CD8-positive, alpha-beta memory T cell (primary cell): Measurements from ENCODE around the gene IL1RL1. TPM values are rescaled to one million over a fixed set of nuclear protein-coding genes. Genes with fewer than 3 reads are reported as not detected.
A peak's percentile ranks its signal among the peaks of the same experiment; 100 is the strongest.

Experiments used
- CTCF ChIA-PET: fragments of 350-600 bp; sonication (Branson Sonifier 250); formaldehyde crosslinking; loops from one replicate; lab custom pipeline; 2021; ENCODE audit warnings: antibody characterized with exemption; lab: Charles Lee
- POLR2A ChIA-PET: fragments of 350-600 bp; sonication (Branson Sonifier 250); formaldehyde crosslinking; loops from one replicate; lab custom pipeline; 2021; ENCODE audit warnings: antibody characterized with exemption; lab: Charles Lee
- DNase-seq, 5 donors: peaks; one replicate each; pipeline versions ENCODE4 v3.0.0 to v3.0.0-alpha.2; 2020 to 2022; ENCODE audit warnings: mixed read lengths in 1 of 5
- H3K27ac ChIP-seq: one replicate; pipeline ENCODE4 v1.7.0; 2013; ENCODE audit warnings: low read depth, mild to moderate bottlenecking, low read length, moderate library complexity
- H3K27me3 ChIP-seq: 2 replicates; pipeline ENCODE4 v1.7.0; 2013; ENCODE audit warnings: low read length, mild to moderate bottlenecking; ENCODE audit not compliant: insufficient read depth, poor library complexity, severe bottlenecking
- H3K36me3 ChIP-seq: 2 replicates; pipeline ENCODE4 v1.7.0; 2013; ENCODE audit warnings: mild to moderate bottlenecking, low read length, moderate library complexity; ENCODE audit not compliant: insufficient read depth
- H3K4me1 ChIP-seq: 2 replicates; pipeline ENCODE4 v1.7.0; 2013; ENCODE audit warnings: mild to moderate bottlenecking, low read length, moderate library complexity; ENCODE audit not compliant: insufficient read depth
- H3K4me3 ChIP-seq: 2 replicates; pipeline ENCODE4 v1.7.0; 2013; ENCODE audit warnings: mild to moderate bottlenecking, low read length
- H3K9me3 ChIP-seq: 2 replicates; pipeline ENCODE4 v1.7.0; 2013; ENCODE audit warnings: mild to moderate bottlenecking, low read length
- H3K27ac Mint-ChIP-seq, 8 donors: one replicate each; pipeline ENCODE4 v1.8.0; 2020 to 2021; ENCODE audit warnings: mixed read lengths in 8 of 8, mild to moderate bottlenecking in 6 of 8, inconsistent platforms in 3 of 8, moderate library complexity in 3 of 8
- H3K27me3 Mint-ChIP-seq, 2 donors: one replicate each; pipeline ENCODE4 v1.8.0; 2020 to 2021; ENCODE audit warnings: mixed read lengths in 2 of 2, mild to moderate bottlenecking in 1 of 2, moderate library complexity in 1 of 2
- H3K36me3 Mint-ChIP-seq, 3 donors: one replicate each; pipeline ENCODE4 v1.8.0; 2020 to 2021; ENCODE audit warnings: mixed read lengths in 3 of 3, inconsistent platforms in 1 of 3, mild to moderate bottlenecking in 1 of 3
- H3K4me1 Mint-ChIP-seq, 3 donors: one replicate each; pipeline ENCODE4 v1.8.0; 2020 to 2021; ENCODE audit warnings: mixed read lengths in 3 of 3, inconsistent platforms in 1 of 3, mild to moderate bottlenecking in 1 of 3
- H3K4me3 Mint-ChIP-seq, 7 donors: one replicate each; pipeline ENCODE4 v1.8.0; 2020 to 2021; ENCODE audit warnings: mixed read lengths in 7 of 7, mild to moderate bottlenecking in 6 of 7, moderate library complexity in 4 of 7, inconsistent platforms in 2 of 7
- H3K9me3 Mint-ChIP-seq, 5 donors: one replicate each; pipeline ENCODE4 v1.8.0; 2020 to 2022; ENCODE audit warnings: mixed read lengths in 5 of 5, mild to moderate bottlenecking in 3 of 5, moderate library complexity in 2 of 5, inconsistent platforms in 1 of 5
- polyA plus RNA-seq: library from polyadenylated mRNA; unstranded; fragments of 300-500 nt; fragmentation: Illumina TruSeq; gene quantifications from one replicate; pipeline ENCODE4 v1.2.3, GENCODE V29; 2021
- total RNA-seq, 2 experiments: library from RNA; stranded (reverse); gene quantifications; one replicate each; pipeline ENCODE4 v1.2.3, GENCODE V29; 2021

The IL1RL1 gene
- total and polyA plus RNA-seq, 3 experiments from 2014 or later: 0.14 to 0.35 (median 0.22) TPM

DNA sequence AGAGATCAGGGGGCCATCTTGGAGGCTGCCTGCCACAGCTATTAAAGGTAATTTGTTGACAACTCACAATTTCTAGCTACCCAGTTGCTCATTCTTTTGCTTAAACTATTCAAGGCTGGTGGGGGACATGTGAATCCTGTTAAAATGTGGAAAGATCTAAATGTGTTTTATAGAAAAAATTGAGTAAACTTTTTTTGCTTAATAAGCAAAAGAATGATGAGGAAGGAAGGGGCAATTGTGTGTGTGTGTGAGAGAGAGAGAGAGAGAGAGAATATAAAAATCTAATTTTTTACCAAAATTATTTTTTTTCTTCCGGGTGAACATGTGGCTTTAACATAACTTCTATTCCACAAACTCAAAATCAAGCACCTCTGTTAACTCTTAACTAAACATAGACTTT, 5.2 kb upstream of the IL1RL1 start:
- no peaks in the 10 kb centered on the region for H3K36me3 Mint-ChIP-seq
- POLR2A ChIA-PET: no interaction called here
- H3K27ac Mint-ChIP-seq: peak overlapping the region in 1 of 8 donors; percentile 25

DNA sequence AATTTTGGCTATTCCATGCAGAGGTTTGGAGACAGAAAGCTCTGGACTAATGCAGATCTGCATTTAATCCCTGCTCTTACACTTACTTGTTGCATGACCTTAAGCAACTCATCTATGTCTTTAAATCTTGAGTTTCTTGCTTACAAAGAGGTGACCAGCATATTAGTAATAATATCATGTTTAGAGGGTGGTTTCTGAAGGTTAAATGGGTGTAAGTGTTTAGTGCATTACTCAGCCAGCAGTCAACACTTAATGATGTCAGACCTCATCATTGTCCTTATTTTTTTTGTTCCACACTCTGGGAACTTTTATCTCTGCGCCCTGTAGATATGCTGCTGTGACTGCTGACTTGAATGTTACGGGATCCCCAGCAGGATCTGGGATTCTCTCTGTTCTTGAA, 1.7 kb downstream of the IL1RL1 start:
- Histone ChIP-seq H3K4me1 (no peaks in the 10 kb centered on the region), H3K36me3 (no peaks in the 10 kb centered on the region), H3K27me3 (no peaks in the 10 kb centered on the region), H3K27ac (no peak overlapping the region), H3K9me3 (no peaks in the 10 kb centered on the region), H3K4me3 (no peak overlapping the region)
- Mint-ChIP-seq H3K9me3 (no peaks in the 10 kb centered on the region), H3K36me3 (no peaks in the 10 kb centered on the region), H3K27ac (no peak overlapping the region), H3K4me3 (no peak overlapping the region), H3K27me3 (peaks cover 0 to 11% of the 10 kb centered on the region in 2 donors), H3K4me1 (peaks cover 0 to 2% (median 0%) of the 10 kb centered on the region in 3 donors)
- DNase-seq: no peak
- CTCF ChIA-PET: interaction anchor here (1.1 kb wide), 1 partner anchor 44 kb away, joined by 4 read pairs; no protein-coding TSS in a partner anchor
- POLR2A ChIA-PET: no interaction called here

More for the DNA sequence above, 5.2 kb upstream of the IL1RL1 start:
- H3K27ac ChIP-seq: no peak overlapping the region
- H3K4me3 ChIP-seq: no peak overlapping the region
- H3K4me1 ChIP-seq: peaks cover 11% of the 10 kb centered on the region
- no peaks in the 10 kb centered on the region for H3K9me3 ChIP-seq
- Mint-ChIP-seq H3K9me3 (no peaks in the 10 kb centered on the region), H3K4me1 (peaks cover 8 to 17% (median 8%) of the 10 kb centered on the region in 3 donors), H3K4me3 (no peak overlapping the region), H3K27me3 (peaks cover 5 to 15% of the 10 kb centered on the region in 2 donors)
- no peaks in the 10 kb centered on the region for H3K36me3 ChIP-seq
- CTCF ChIA-PET: no interaction called here
- no peaks in the 10 kb centered on the region for H3K27me3 ChIP-seq
- no peak for DNase-seq

- H3K27me3 Mint-ChIP-seq: peaks cover 0 to 9% of the 10 kb centered on the region in 2 donors
- Histone ChIP-seq H3K36me3 (no peaks in the 10 kb centered on the region), H3K27me3 (no peaks in the 10 kb centered on the region), H3K27ac (no peak overlapping the region), H3K4me1 (no peaks in the 10 kb centered on the region), H3K4me3 (no peak overlapping the region), H3K9me3 (no peaks in the 10 kb centered on the region)
- H3K27ac Mint-ChIP-seq: peak overlapping the region in 1 of 8 donors; percentile 56
- peaks cover 0 to 2% (median 0%) of the 10 kb centered on the region in 3 donors for H3K4me1 Mint-ChIP-seq
- ChIA-PET POLR2A (no interaction called here), CTCF (no interaction called here)
- no peaks in the 10 kb centered on the region for H3K36me3 Mint-ChIP-seq
- H3K9me3 Mint-ChIP-seq: no peaks in the 10 kb centered on the region
- H3K4me3 Mint-ChIP-seq: no peak overlapping the region
- no peak for DNase-seq
Observed at GRCh38 chr2:102313471-102313870, 2.1 kb downstream of the IL1RL1 start.

DNA sequence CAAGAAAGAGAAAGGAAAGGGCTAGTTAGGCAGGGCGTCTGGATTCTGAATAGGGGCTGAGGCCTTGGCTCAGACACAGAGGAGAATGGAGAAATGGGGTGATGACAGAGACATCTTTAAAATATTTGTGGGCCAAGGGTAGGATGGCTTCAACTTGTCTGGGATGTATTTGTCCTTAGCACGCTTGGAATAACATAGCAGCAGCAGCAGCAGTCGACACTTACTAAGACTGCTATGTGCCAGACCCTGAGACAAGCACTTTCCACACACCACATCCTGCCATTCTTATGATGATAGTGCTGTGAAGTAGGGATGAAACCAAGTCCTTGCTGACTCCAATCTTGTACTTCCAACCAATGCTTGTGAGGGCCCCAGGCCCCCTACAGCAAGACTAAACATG, 2.6 kb downstream of the IL1RL1 start:
- Mint-ChIP-seq H3K36me3 (no peaks in the 10 kb centered on the region), H3K27me3 (peaks cover 0 to 9% of the 10 kb centered on the region in 2 donors), H3K27ac (peak overlapping the region in 1 of 8 donors; percentile 44), H3K9me3 (no peaks in the 10 kb centered on the region), H3K4me1 (peaks cover 0 to 2% (median 0%) of the 10 kb centered on the region in 3 donors), H3K4me3 (no peak overlapping the region)
- Histone ChIP-seq H3K36me3 (no peaks in the 10 kb centered on the region), H3K4me1 (no peaks in the 10 kb centered on the region), H3K4me3 (no peak overlapping the region), H3K27me3 (no peaks in the 10 kb centered on the region), H3K27ac (no peak overlapping the region), H3K9me3 (no peaks in the 10 kb centered on the region)
- ChIA-PET POLR2A (no interaction called here), CTCF (no interaction called here)
- DNase-seq: no peak

DNA sequence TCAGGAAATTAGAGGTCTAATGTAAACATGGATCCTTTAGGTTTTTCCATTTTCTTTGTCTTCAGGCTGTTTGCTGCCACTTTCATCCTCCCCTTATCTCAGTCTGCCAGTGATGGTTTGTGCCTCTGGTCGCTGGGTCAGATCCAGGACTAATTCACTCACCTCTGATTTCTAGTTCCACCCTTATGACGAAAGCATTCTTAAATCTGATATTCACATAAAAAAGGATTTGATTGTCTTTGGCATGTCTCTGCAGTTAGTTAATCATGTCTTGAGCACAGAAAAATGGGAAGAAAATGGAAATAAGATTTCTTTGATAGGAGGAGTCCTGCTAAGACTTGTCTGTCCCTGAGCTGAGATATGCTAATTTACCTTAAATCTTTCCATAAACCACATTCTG, 4.6 kb downstream of the IL1RL1 start:
- no peak for DNase-seq
- Histone ChIP-seq H3K27ac (no peak overlapping the region), H3K36me3 (no peaks in the 10 kb centered on the region), H3K4me3 (no peak overlapping the region), H3K27me3 (no peaks in the 10 kb centered on the region), H3K9me3 (no peaks in the 10 kb centered on the region), H3K4me1 (no peaks in the 10 kb centered on the region)
- Mint-ChIP-seq H3K4me3 (no peak overlapping the region), H3K9me3 (no peaks in the 10 kb centered on the region), H3K36me3 (no peaks in the 10 kb centered on the region), H3K27me3 (peaks cover 0 to 4% of the 10 kb centered on the region in 2 donors), H3K27ac (peak overlapping the region in 1 of 8 donors; percentile 66), H3K4me1 (peaks cover 0 to 2% (median 0%) of the 10 kb centered on the region in 3 donors)
- ChIA-PET CTCF (no interaction called here), POLR2A (interaction anchor here (0.8 kb wide), 1 partner anchor 127 kb away, joined by 3 read pairs; no protein-coding TSS in a partner anchor)

DNA sequence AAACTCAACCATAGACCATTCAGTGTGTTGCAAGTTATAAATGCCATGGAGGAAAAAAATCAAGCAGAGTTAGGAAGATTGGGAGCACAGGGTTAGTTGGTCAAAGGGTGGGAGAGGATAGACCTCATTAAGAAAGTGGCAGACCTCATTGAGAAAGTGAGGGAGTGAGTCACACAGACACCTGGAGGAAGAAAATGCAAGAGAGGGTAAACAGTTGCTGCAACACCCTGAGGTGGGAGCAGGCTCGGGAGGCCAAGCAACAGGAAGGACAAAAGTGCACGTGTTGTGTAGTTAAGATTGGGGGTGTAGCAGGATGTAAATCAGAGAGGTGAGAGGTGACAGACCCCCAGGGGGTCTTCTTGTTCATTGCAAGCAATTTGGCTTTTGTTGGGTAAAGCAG, 6.4 kb downstream of the IL1RL1 start:
- no peaks in the 10 kb centered on the region for H3K36me3 Mint-ChIP-seq
- no peak overlapping the region for H3K27ac Mint-ChIP-seq
- H3K4me1 Mint-ChIP-seq: no peaks in the 10 kb centered on the region
- no peaks in the 10 kb centered on the region for H3K27me3 Mint-ChIP-seq
- H3K4me3 ChIP-seq: no peak overlapping the region
- no peaks in the 10 kb centered on the region for H3K9me3 ChIP-seq
- no peaks in the 10 kb centered on the region for H3K4me1 ChIP-seq
- no peaks in the 10 kb centered on the region for H3K27me3 ChIP-seq
- ChIA-PET CTCF (no interaction called here), POLR2A (no interaction called here)
- H3K27ac ChIP-seq: no peak overlapping the region
- no peaks in the 10 kb centered on the region for H3K9me3 Mint-ChIP-seq
- no peaks in the 10 kb centered on the region for H3K36me3 ChIP-seq
- DNase-seq: no peak
- no peak overlapping the region for H3K4me3 Mint-ChIP-seq

- CTCF ChIA-PET: no interaction called here
- no peaks in the 10 kb centered on the region for H3K9me3 ChIP-seq
- H3K4me1 Mint-ChIP-seq: no peaks in the 10 kb centered on the region
- no peaks in the 10 kb centered on the region for H3K27me3 Mint-ChIP-seq
- H3K36me3 Mint-ChIP-seq: no peaks in the 10 kb centered on the region
- H3K9me3 Mint-ChIP-seq: no peaks in the 10 kb centered on the region
- POLR2A ChIA-PET: no interaction called here
- H3K4me1 ChIP-seq: no peaks in the 10 kb centered on the region
- no peak overlapping the region for H3K27ac Mint-ChIP-seq
- H3K4me3 ChIP-seq: no peak overlapping the region
- no peaks in the 10 kb centered on the region for H3K27me3 ChIP-seq
- H3K27ac ChIP-seq: no peak overlapping the region
- no peak overlapping the region for H3K4me3 Mint-ChIP-seq
- no peak for DNase-seq
- no peaks in the 10 kb centered on the region for H3K36me3 ChIP-seq
Observed at GRCh38 chr2:102318437-102318836, 7.1 kb downstream of the IL1RL1 start.

- POLR2A ChIA-PET: no interaction called here
- Mint-ChIP-seq H3K36me3 (peaks cover 0 to 5% (median 0%) of the 10 kb centered on the region in 3 donors), H3K9me3 (no peaks in the 10 kb centered on the region), H3K4me3 (no peak overlapping the region), H3K27ac (no peak overlapping the region), H3K4me1 (no peaks in the 10 kb centered on the region), H3K27me3 (peaks cover 5 to 9% of the 10 kb centered on the region in 2 donors)
- no peak for DNase-seq
- no peaks in the 10 kb centered on the region for H3K4me1 ChIP-seq
- H3K36me3 ChIP-seq: no peaks in the 10 kb centered on the region
- H3K27me3 ChIP-seq: no peaks in the 10 kb centered on the region
- CTCF ChIA-PET: no interaction called here
- H3K9me3 ChIP-seq: no peaks in the 10 kb centered on the region
- H3K27ac ChIP-seq: no peak overlapping the region
- H3K4me3 ChIP-seq: no peak overlapping the region
Observed at GRCh38 chr2:102321941-102322719, 10.8 kb downstream of the IL1RL1 start.
